HG03039 (cell line): ENCODE measurements around the gene SERINC5.
"Not testable (repeated sequence)": the region's sequence is repeated elsewhere in the genome, so short reads cannot be mapped to it uniquely, and the experiment has no call there.

ENCODE experiments used
- ATAC-seq: cut with Tn5 transposase; IDR thresholded peaks from one replicate; pipeline ENCODE4 v1.9.1; 2021; ENCODE audit warnings: mild to moderate bottlenecking, moderate library complexity; ENCODE audit not compliant: unreplicated experiment

SERINC5 gene

DNA sequence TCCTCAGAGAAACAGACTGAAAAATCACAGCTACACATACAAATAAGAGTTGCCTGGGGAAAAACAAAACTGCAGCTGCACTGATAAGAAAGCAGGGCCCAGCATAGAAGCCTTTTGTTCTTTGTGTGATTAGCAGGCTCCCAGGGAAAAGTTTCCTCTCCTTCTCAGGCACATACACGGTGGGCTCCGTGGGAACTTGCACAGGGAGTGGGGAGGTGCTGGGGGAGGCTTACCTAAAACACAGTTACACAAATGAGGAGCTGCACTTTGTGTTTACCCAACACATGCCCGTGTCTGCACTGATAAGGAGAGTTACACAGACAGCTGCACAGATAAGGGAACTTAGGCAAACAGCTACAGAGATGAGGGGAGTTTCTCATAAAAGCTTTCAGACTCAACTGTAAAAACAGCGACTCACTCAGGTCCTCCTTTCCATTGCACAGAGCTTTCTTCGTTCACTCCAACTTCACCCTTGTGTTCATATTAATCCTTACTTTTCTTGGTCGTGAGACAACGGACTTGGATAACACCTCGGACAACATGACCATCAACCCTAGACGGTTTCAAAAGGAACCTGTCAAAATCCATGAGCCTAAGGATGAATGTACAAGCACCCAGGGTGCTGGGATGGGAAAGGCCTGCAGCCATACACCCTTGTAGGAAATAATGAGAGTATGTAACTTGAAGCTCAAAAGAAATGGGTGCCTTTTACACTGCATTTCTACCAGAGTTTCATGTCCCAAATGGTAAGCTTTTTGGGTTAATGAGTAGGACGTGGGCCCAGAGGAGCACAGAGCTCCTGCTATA, 50.8 kb downstream of the SERINC5 start:
- ATAC-seq: no peak

DNA sequence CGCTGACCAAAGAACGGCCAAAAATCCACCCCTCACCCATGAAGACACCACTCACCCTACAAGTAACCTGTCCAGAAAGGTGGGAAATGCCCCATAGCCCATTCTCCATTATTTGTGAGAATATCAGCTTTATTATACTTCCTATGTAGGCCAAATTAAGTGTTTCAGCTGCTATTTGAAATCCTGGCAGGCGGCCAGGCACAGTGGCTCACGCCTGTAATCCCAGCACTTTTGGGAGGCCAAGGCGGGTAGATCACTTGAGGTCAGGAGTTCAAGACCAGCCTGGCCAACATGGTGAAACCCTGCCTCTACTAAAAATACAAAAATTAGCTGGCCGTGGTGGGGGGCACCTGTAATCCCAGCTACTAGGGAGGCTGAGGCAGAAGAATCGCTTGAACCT, 54.1 kb downstream of the SERINC5 start:
- ATAC-seq: not testable (repeated sequence)

DNA sequence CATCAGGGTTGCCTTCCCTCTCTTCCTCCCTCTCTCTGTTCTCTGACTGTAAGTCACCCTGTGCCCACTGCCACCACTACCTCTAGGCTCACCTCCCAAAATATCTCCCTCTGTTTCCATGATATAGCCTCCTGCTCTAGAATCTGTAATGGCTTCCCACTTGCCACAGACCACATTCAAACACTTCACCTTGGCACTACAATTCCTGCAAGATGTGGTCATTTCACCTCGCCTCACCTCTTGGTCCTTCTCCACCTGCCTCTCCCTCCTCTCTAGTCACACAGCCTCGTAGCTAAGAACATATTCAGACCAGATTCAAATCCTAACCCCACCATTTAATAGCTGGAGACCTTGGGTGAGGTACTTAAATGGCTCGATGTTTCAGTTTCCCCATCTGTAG, 56.9 kb downstream of the SERINC5 start:
- no peak for ATAC-seq

DNA sequence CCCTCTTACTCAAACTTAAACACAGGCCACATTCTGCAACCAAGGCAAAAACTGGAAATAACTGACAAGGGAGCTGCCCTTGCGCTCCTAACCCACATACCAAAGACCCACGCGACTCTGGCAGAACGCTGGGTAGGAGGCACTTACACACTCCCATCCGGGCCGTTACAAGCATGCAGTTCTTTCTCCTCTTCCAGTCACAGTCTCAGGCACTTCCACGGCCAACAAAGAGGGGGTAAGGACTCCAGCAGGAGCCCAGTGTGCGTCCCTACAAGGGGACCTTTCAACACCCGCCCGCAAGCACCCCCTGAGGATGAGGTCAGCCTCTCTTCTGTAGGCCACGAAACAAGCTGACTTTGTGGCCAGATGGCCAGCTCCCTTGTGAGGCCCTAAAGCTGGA, 57.4 kb downstream of the SERINC5 start:
- ATAC-seq: no peak

DNA sequence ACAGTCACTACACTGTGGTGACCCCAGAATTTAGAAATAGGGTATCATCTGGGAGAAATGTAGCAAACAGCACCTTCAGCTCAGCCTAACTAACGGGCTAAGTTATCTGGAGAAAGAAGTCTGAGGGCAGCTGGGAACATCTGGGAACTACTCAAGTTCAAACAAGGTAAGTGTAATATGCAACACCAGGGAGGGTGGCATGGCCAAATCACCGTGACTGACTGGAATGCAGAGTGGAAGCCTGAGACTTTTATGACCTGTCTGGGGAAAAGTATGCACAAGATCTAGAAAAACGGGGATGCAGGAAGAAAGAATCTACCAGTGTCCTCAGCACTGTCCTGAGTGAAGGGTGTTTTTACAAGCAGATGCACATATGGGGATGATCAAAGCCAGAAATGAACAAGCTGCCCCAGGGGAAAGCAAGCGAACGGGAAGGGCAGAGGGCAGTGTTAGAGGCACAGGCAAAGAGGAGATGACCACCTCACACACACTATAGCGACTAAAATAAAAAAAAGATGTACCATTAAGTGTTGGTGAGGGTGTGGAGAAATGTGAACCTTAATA, 59.9 kb downstream of the SERINC5 start:
- no peak for ATAC-seq

DNA sequence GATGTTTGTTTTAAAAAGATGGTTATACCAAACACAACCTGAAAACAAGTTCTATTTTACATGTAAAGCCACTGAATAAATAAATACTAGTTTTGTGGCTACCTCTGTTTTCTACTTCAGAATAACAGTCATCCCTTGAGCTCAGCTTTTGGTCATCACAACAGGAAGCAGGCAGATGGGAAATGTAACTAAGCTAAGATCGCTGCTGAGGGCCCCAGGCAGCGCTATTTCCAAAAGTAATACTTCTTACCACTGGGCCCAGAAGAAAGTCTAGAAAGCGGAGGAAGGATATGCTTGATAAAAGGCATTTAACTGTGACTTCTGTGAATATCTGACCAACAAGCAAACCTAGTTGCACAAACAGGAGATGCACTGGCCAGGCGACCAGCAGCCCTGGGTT, 61.4 kb downstream of the SERINC5 start:
- ATAC-seq: no peak

DNA sequence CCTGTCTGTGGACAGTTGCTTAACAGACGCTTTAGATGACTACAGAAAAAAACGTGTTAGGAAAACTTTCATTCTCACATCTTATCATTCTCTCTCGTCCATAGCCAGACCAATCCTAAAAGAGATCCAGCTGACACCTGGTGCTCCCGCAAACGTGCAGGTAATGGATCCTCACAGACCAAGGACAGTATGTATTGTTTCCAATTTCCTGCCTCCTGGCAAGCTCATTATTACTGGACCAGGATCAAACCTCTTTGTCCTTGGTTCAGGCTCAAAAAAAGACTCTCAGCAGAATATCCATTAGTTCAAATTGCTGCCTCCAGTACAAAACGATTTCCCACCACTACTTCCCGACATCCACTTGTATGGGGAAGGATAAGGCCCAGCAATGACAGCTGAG, 62.4 kb downstream of the SERINC5 start:
- ATAC-seq: no peak

DNA sequence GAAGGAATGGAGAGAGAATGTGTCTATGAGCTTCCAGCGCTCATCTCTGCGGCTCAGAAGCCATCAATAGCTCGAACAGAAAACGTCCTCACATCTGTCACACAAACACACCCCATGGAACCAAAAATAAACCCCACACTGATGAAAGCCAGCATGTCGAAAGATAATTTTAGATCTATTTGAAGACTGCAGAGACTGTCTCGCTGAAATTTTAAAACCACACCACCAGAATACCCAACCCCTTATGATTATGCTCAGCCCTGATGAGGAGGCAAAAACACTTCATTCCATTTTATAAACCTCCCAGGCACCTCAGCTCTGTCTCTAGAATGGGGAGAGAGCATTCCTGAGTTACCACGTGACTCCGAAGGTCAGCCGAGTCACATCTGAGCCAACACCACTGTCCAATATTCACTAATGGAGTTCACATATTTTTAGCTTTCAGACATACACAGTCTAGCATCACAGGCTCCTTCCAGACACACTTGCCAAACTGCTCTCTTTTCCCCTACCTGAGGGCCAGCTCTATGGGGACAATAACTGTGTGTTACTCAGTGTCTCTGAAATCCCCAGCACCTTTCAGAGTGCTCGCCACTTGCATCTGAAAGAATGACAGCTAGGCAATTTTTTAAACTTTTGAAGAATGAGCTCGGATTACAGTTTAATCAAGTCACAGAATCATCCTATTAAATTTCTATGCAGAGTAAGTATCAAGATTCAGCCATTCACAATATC, 63.2 kb downstream of the SERINC5 start:
- no peak for ATAC-seq

DNA sequence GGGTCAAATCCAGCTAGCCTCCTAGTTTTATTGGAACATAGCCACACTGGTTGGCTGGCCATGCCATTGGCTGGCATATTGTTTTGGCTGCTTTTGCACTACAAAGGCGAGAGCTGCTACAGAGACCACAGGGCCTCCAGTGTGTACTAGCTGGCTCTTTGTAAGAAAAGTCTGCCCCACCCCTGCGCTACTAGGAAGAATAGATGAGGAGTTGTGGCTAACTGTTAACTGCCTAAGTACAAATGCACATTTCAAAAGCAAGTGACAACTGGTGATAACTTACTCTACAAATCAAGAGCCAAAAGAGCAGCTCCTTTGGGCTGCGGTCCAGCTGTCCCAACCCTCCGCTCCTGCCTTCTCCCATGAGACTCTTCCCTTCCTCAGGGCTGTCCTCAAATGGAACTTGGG, 63.9 kb downstream of the SERINC5 start:
- ATAC-seq: no peak

DNA sequence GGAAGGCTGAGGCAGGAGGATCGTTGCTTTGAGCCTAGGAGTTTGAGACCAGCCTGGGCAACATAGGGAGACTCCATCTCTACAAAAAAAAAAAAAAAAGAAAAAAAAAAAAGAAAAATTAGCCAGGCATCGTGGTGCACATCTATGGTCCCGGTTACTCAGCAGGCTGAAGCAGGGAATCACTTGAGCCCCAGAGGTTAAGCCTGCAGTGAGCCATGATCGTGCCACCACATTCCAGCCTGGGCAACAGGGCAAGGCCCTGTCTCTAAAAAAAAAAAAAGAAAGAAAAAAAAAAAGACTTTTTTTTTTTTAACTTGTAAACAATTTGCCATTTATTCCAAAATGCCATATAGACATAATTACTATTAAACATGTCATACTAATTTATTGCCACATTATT, 64.5 kb downstream of the SERINC5 start:
- ATAC-seq: no peak

DNA sequence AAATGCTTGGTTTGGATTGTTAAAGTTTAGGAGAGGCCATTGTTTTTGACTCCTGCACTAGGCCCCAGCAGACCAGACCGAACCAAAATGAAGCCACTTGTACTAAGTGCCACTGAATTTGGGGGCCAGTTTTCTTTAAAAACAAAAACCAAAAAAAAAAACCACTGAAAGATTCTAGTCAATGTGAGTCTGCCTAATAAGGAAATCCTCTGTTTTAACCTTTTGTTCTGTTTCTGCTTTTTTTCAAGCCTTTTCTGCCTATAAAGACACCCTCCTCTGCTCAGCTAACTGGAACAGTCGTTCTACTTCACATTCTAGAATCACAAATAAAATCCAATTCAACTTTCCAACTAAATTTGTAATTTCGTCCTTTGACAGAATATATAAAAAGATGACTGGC, 64.9 kb downstream of the SERINC5 start:
- no peak for ATAC-seq

DNA sequence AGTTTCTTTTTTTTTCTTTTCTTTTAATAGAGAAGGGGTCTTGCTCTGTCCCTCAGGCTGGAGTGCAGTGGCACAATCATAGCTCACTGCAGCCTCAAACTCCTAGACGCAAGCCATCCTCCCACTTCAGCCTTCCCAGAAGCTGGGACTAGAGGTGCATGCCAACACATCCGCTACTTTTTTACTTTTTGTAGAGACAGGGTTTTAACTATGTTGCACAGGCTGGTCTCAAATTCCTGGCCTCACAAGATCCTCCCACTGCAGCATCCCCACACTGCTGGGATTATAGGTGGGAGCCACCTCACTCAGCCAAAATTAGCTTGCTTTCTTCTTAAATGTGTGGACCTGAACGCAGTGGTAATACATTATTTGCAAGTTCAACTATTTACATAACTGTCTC, 66.1 kb downstream of the SERINC5 start:
- ATAC-seq: no peak

DNA sequence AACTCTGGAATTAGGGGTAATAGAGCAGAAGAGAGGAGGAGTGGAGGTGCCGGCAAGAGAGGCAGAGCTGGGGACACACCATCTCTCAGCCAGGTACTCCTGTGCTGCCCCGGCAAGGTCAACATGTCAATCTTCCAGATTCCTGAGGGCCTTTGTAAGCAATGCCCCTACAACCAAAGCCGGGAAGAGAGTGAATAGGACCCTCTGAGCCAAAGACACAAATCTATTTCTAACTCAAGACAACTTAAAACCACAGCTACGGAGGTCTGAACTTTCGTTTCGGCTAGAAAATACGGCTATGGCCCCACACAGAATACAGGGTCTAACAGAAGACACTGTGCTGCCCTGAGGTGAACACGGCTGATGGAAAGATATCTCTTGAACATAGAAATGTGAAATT, 66.6 kb downstream of the SERINC5 start:
- ATAC-seq: no peak

DNA sequence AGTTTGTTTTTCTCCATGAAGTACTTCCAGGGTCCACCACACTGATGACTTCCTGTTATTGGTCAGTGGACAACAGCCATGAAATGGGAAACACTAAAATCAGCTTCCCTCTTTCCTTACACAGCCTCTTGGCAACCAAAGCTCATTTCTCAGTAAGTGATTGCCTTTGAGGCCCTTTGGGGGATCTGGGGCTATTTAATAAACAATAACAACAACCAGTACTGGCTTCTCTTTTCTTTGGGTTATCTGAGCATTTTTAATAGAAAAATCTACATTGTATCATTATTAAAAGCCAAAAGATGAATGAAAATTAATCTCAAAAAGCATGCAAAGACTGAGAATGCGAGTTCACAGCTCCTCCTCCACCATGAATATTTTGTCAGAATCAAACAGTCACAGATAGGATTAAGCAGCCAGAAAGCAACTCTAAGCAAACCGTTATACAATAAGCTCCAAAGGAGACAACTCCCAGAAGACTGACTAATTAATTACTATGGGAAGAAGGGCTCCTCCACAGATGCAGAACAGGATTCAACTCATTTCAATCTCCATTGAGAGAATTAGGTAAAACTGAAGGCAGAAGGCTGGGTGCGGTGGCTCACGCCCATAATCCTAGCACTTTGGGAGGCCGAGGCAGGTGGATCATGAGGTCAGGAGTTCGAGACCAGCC, 68.3 kb downstream of the SERINC5 start:
- ATAC-seq: no peak

DNA sequence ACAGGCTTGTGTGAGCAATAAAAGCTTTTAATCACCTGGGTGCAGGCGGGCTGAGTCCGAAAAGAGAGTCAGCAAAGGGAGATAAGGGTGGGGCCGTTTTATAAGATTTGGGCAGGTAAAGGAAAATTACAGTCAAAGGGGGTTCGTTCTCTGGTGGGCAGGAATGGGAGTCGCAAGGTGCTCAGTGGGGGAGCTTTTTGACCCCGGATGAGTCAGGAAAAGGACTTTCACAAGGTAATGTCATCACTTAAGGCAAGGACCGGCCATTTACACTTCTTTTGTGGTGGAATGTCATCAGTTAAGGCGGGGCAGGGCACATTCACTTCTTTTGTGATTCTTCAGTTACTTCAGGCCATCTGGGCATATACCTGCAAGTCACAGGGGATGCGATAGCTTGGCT, 70.3 kb downstream of the SERINC5 start:
- not testable (repeated sequence) for ATAC-seq

DNA sequence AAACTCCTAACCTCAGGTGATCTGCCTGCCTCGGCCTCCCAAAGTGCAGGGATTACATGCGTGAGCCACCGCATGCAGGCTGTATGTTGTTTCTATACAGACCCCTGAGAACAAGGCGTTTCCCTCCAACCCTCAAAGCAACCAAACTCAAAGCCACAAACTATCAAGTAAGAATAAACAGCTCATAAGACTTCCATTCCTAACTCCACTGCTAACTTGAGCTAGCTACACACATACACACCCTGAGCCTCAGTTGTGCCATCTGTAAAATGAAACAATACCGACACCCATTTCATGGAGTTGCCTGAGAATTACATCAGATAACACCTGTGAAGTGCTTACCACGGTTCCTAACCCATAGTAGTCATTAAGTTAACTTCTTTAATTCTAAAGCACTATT, 70.8 kb downstream of the SERINC5 start:
- no peak for ATAC-seq

DNA sequence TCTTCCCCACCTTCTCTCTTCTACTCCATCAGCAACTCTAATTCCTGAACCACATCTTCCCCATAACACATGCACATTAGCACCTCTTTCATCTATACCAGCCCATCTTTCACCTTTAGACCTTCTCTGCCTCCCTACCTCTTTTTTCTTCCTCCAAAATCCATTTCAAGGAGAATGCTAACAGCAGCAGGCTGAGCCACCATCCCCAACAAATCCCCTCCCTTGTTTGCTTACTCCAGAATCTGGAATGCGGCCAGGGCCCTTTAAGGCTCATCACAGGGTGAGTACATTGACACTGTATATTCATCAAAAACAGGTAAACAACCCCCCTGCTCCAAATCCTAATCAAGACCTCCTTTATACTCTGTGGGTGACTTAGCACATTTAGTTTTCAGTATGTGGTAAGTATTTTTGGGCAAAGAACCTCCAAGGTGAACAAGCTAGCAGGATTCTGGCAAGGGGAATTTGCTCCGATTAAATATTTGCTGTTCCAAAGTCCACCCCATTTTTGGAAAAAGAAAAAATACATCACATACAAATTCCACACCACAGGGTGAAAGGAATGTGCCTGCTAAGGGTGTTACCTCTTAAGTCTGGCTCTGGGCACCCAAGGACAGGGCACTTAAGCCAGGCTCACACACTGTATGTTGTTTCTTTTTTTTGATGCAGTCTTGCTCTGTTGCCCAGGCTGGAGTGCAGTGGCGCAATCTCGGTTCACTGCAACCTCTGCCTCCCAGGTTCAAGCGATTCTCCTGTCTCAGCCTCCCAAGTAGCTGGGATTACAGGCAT, 71.4 kb downstream of the SERINC5 start:
- ATAC-seq: no peak

DNA sequence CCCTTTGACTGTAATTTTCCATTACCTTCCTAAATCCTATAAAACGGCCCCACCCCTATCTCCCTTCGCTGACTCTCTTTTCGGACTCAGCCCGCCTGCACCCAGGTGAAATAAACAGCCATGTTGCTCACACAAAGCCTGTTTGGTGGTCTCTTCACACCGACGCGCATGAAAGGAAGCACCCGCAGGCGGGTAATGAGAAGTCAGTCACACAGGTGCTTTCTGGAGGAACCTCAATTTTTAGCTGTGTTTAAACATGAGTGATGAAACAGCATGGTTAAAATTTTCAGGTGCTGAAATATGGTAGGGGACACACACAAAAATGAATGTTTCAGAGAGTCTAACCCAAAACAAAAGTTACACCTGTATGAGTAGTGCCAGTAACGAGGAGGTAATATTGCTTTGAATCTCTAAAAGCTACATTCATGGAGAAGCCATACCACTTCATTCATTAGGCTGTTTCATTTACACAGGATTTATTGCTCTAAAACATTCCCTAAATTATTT, 72.1 kb downstream of the SERINC5 start:
- ATAC-seq: not testable (repeated sequence)

DNA sequence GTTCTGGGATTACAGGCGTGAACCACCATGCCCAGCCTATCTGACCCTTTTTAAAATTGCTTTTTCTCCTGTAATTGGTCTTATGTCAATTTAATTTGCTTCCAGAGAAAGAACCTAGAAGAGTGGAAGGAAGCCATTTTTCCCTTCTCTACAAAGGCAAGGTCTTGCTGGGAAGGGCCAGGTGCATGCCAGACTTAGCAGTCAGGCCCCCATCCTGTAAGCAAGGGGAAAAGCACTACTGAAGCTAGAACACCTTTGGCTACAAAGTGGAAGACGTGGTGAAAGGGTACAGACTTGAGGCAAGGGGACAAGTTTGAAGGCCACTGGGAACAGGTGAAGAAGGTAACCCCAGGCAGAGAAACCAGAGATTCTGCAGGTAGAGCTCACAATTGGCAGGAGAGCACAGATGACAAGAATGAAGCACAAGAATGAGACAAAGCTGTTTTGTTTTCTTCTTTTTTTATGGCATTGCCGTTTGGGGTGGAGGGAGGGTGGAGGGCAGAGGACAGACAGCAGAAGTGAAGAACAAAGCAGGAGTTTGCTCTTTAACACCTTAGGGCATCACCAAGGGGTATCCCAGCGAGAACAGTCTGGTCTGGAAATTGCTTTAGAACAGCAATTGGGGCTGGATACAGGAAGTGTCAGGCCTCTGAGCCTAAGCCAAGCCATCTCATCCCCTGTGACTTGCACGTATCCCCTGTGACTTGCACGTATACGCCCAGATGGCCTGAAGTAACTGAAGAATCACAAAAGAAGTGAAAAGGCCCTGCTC, 72.9 kb downstream of the SERINC5 start:
- ATAC-seq: no peak
